Sigmoid colon (tissue), 3 donors: ENCODE data around the gene IL1RAPL2.

Source experiments
- POLR2A ChIP-seq, 2 donors: fragments of 450-650 bp; IDR thresholded peaks; one replicate each; pipeline ENCODE4 v1.6.1; 2016; ENCODE audit warnings: antibody characterized with exemption in 2 of 2, mild to moderate bottlenecking in 2 of 2, moderate library complexity in 2 of 2
- TF ChIP-seq, protein P1 (sequence below), 4 experiments: fragments of 450-650 bp in 3 of 4; fragments of 200-600 bp in 1 of 4; IDR thresholded peaks; one replicate each; pipeline ENCODE4 v1.5.1; 2016 to 2019; ENCODE audit warnings: antibody characterized with exemption in 4 of 4, mild to moderate bottlenecking in 3 of 4, moderate library complexity in 2 of 4

GRCh38 chrX:105263801-105264200, 697.8 kb downstream of the IL1RAPL2 start:
- TF ChIP-seq, protein P1, sequence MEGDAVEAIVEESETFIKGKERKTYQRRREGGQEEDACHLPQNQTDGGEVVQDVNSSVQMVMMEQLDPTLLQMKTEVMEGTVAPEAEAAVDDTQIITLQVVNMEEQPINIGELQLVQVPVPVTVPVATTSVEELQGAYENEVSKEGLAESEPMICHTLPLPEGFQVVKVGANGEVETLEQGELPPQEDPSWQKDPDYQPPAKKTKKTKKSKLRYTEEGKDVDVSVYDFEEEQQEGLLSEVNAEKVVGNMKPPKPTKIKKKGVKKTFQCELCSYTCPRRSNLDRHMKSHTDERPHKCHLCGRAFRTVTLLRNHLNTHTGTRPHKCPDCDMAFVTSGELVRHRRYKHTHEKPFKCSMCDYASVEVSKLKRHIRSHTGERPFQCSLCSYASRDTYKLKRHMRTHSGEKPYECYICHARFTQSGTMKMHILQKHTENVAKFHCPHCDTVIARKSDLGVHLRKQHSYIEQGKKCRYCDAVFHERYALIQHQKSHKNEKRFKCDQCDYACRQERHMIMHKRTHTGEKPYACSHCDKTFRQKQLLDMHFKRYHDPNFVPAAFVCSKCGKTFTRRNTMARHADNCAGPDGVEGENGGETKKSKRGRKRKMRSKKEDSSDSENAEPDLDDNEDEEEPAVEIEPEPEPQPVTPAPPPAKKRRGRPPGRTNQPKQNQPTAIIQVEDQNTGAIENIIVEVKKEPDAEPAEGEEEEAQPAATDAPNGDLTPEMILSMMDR (IDR thresholded peaks at IDR 0.05), result no peak
- no peak for TF ChIP-seq POLR2A (IDR thresholded peaks at IDR 0.05)
